CD4-positive, alpha-beta T cell treated with Interleukin-15 for 1 hour (primary cell): ENCODE results near the gene PPIE.

Experiments
- DNase-seq: peaks from one replicate; pipeline ENCODE4 v3.0.0-alpha.2; 2020

Gene PPIE

GRCh38 chr1:39738622-39739366 is at the start of gene PPIE:
Gene PPIE, plus strand, starts transcription at chr1:39738882. Its CDS starts 19 bp downstream, at chr1:39738901.
- DNase-seq, result peak; percentile 93

DNA sequence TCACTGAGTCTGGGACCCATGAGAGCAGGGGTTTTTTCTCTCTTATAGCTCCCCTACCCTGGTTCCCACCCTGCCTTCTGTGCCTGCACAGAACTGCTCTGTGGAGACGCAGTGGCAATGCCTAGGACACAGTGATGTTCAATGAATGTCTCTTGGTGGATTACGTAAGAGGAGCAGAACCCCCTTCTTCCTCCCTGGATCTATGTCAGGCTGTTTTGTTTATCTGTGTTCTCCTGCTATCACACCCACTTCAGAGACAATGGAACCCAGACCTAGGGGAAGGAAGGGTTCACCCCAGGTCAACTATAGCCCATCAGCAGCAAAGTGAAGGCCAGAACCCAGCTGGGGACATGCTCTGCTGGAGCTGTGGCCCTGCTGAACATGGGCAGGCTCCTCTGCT is 49.5 kb upstream of the PPIE start:
- DNase-seq, result no peak

DNA sequence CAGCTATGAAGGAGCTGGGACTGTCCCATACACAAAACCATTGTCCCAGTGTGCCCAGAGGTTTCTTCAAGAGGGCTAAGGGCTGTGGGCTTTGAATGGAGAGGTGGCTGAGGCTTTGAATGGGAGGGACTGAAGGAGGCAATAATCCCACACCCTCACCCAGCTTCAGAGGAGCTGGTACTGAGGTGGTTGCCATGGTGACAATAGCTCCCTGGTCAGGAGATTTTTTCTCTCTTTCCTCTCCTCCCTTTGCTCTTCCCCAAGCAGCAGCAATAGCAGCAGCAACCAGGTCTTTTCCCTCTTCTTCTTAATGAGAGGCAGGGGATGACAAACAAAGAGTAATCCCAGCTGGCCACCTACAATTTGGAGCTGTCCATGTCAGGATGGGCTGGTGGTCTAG is 49.0 kb upstream of the PPIE start:
- DNase-seq, result no peak

GRCh38 chr1:39690225-39690624 is 48.5 kb upstream of the PPIE start:
- no peak for DNase-seq

GRCh38 chr1:39690794-39691382 is 47.8 kb upstream of the PPIE start:
- DNase-seq, result no peak

DNA sequence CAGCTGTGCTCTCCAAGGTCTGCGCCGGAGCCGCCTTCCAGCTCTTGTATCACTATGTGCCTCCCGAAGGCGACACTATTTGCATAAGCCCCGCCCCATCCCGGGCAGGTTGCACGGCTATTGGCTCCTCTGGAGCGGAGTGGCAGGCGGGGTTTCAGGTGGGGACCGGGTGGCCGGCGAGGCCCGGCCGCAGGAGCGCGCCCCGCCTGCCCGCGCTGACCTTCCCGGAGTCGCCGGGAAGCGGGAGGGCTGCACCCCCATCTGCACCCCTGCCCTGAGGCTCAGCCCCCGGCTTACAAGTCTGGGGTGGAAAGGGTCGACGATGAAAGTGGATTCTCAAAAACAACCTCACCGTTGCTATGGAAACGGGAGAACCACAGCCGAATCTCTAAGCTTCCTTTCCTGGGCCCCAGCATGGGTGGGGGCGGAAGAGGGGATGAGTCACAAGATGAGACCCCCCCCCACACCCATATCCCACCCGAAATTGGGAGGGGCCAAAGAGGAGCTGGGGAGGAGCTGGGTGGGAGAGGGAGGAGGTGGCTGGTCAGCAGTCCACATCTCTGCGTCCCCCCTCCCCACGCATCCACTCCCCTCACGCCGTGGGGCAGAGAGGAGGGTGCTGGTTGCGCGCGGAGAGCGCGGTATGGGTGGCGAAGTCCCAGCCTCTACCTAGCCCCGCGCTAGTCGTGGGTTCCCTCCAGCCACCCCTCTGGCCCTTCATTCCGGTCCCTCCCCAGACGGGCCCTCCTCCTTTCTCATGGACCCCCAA is 47.1 kb upstream of the PPIE start, which contains the start of gene HPCAL4:
HPCAL4 (minus strand) TSS at position 51 of the 769 bp plus-strand sequence. CDS start 6,830 bp downstream, outside the sequence.
- peak; percentile 93 for DNase-seq

GRCh38 chr1:39692152-39693074 is 46.3 kb upstream of the PPIE start:
- DNase-seq, result no peak

DNA sequence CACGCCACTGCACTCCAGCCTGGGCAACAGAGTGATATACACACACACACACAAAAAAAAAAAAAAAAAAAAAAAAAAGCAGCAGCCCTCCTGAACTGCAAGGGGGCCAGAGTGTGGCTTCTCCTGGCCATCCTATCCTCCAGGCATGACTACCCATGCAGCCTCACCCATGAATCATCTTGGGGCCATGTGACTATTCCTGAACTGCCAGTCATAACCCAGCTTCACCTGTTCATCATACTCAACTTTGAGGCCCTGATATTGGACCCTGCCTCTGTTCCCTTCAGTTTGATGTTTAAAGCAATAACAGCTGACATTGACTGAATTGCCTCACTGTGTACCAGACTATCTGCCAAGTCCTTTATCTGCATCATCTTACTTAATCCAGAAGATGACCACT is 44.7 kb upstream of the PPIE start:
- no peak for DNase-seq

DNA sequence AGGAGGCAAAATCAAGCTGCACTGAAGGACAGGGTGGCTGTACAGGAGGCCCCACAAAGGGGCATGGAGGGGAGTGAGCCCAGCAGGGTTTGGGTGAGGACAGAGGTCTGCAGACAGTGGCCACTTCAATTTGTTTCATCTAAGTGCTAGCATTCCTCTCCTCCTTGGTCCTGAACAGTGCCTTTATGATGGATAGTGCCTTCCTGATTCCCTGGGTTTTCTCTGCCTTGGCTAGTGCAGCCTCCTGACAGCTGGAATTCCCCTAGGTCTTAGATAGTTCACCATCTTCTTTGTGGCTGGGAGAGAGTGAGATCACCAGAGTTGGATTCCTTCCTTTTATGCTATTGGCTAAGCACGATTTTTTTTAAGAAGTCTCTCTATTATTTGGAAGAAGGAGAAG is 43.7 kb upstream of the PPIE start:
- no peak for DNase-seq

DNA sequence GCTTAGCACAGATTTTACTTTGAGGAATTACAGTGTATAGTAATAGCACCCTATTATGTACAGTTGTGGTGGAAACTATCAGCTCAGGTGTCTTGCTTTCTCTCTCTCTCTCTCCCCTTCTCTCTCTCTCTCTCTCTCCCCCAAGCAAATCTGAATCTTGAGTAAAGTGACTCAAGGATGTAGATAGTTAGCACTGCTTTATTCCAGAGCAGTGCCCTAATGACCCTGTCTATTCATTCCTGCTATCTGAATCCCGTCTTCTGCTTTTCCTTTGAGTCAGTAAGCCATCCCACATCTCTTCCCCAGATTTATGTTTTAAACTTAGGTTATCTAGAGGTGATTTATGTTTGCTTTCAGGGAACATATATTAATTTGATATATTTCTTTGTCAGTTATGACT is 42.2 kb upstream of the PPIE start:
- no peak for DNase-seq

GRCh38 chr1:39698568-39698967 is 40.1 kb upstream of the PPIE start:
- no peak for DNase-seq

- DNase-seq, result no peak
These were observed 39.3 kb upstream of the PPIE start for GRCh38 chr1:39699419-39699818.

GRCh38 chr1:39700348-39700747 is 38.3 kb upstream of the PPIE start:
- no peak for DNase-seq

DNA sequence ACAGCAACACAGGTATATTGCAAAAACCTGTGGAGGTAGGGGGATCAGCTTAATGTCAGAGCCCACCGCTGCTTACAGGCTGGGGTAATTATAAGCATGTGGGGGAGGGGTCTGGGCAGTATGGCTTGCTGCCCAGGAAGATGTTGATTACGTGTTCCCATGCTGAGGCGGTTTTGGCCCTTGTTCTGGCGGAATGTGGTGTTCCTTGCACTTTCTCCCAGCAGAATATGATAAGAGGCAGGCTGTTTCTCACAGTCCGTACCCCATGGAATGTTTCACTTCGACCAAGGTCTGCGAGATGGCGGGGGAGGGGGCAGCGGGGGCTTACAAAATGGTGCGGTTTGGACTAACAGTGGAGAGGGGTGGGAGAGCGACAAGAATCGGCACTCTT is 37.6 kb upstream of the PPIE start:
- no peak for DNase-seq

DNA sequence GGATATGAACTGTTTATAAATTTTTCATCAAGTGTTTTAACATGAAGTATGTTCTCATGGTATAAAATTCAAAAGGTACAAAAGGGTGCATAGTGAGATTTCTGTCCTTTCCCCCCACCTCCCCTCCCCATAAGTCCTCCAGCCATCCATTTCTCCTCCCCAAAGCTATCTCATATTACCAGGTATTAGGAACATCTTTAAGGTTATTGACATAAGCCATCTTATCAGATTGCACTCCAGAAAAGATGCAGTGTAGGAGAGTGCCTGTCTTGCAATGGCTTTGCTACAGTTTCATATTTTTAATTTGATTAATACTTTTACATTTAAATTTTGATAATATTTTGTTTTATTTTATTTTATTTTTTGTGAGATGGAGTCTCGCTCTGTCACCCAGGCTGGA is 33.9 kb upstream of the PPIE start:
- no peak for DNase-seq

GRCh38 chr1:39707506-39707905 is 31.2 kb upstream of the PPIE start:
- no peak for DNase-seq

GRCh38 chr1:39711104-39711965 is 27.3 kb upstream of the PPIE start:
- no peak for DNase-seq

DNA sequence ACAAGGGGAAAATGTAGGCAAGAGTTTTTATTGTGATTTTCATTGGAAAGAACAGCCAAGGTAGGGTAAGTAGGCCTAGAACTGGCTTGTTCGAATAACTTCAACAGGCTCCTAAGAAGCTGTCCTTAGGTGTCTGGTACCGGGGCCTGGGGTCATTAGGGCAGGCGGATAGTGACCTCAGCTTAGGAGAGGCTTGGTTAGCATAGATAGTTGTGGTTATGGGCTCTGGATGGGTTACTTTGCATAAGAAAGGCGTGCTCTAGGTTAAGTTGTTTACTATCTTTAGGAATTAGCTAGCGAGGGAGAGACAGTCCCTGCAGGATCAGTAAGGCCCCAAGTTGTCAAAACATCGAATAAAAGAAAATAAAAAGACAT is 26.7 kb upstream of the PPIE start:
- DNase-seq, result no peak

- DNase-seq, result no peak
These were observed 25.1 kb upstream of the PPIE start for GRCh38 chr1:39713557-39713956.

GRCh38 chr1:39717809-39718208 is 20.9 kb upstream of the PPIE start:
- DNase-seq, result no peak

DNA sequence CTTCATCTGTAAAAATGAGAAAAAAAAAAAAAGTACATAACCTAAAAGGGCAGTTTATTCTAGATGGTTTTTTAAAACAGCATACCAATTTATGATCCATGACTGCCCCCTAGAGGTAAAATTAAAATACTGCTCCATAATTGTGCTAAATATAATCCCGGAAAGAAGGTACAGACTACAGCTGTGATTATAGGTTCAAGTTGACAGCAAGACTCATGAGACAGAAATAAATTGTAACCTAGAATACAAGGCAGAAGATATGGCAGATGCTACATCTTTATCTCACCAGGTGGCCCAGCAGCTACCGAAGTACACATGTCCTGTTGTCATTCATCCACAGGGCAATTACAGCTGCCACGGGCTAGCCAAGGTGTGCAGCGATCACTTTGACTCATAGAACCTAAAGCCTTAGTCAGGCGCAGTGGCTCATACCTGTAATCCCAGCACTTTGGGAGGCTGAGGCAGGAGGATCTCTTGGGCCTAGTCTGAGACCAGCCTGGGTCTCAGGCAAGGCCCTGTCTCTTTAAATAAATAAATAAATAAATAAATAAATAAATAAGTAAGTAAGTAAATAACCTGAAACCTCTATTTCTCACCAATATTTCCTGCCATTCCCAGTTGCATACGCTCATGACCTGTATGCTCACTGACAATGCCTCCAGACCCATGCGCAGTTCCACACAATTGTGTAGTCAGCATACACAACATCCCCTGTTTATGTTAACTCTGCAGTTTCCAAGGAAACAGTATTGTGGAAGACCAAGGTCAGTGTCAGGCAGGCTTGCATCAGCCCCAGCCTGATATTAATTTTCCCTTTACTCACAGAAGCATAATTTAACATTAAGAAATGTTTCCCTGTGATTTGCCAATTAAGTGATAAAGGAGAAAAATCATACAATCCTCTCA is 18.3 kb upstream of the PPIE start:
- no peak for DNase-seq
